Measurements from ENCODE around the gene BRPF3.

- no peak for TF ChIP-seq CTCF (IDR thresholded peaks at IDR 0.05)
- TF ChIP-seq POLR2A (IDR thresholded peaks at IDR 0.05), result no peak
Observed at GRCh38 chr6:36249536-36249935, 53.0 kb downstream of the BRPF3 start.
